Suprapubic skin (tissue), 3 donors: ENCODE results near the gene SULT1A2.

ENCODE experiments used
- CTCF ChIP-seq, 2 donors: fragments of 200-600 bp in 1 of 2; fragments of 450-650 bp in 1 of 2; sonication (generic) in 1 of 2; IDR thresholded peaks; one replicate each; pipeline ENCODE4 v1.5.1; 2016 to 2019; ENCODE audit warnings: antibody characterized with exemption in 2 of 2, mild to moderate bottlenecking in 1 of 2, moderate library complexity in 1 of 2
- POLR2A ChIP-seq, 2 donors: fragments of 450-650 bp; IDR thresholded peaks; one replicate each; pipeline ENCODE4 v1.6.1; 2017; ENCODE audit warnings: antibody characterized with exemption in 2 of 2, mild to moderate bottlenecking in 2 of 2, moderate library complexity in 2 of 2

GRCh38 chr16:28567292-28567691 lies 29.6 kb downstream of the SULT1A2 start:
- TF ChIP-seq CTCF (IDR thresholded peaks at IDR 0.05) (no peak), POLR2A (IDR thresholded peaks at IDR 0.05) (no peak)
